A549 (cell line): ENCODE data around the gene ARHGDIB. TPM values are rescaled to one million over a fixed set of nuclear protein-coding genes. Genes with fewer than 3 reads are reported as not detected.

Source experiments
- ATAC-seq, 2 experiments: fragments of 200-7000 bp in 1 of 2; fragments of >200 bp in 1 of 2; cut with Nextera tagmentation in 1 of 2; cut with Tn5 transposase in 1 of 2; 3 replicates each; pipeline versions ENCODE4 v1.8.0 to v1.9.1; 2018 to 2020; ENCODE audit warnings: mild to moderate bottlenecking in 1 of 2, moderate library complexity in 1 of 2
- CTCF ChIA-PET: fragments of 300-600 bp; sonication (Branson Sonifier 250); formaldehyde crosslinking; extraction: SDS; loops from one replicate; lab custom pipeline; 2021; ENCODE audit warnings: antibody characterized with exemption, inconsistent platforms; lab: Yijun Ruan, JAX
- POLR2A ChIA-PET: fragments of 350-600 bp; formaldehyde crosslinking; extraction: SDS; loops from one replicate; lab custom pipeline; 2021; ENCODE audit warnings: antibody characterized with exemption, inconsistent platforms; lab: Yijun Ruan, JAX
- DNase-seq, 2 experiments: peaks; one replicate each; pipeline versions ENCODE4 v3.0.0 to v3.0.0-alpha.2; 2011 to 2016; ENCODE audit warnings: low read depth in 1 of 2, low spot score in 1 of 2
- FAIRE-seq: peaks from 2 replicates; lab custom pipeline; 2011; peaks lifted over from hg19 to GRCh38; lab: Jason Lieb, UNC
- H3K27ac ChIP-seq, 2 experiments: fragments of >200 bp; sonication (Bioruptor Twin); formaldehyde crosslinking; 3 replicates each; pipeline ENCODE4 v1.5.1; 2016 to 2017
- H3K4me1 ChIP-seq: fragments of >200 bp; sonication (Bioruptor Twin); formaldehyde crosslinking; 3 replicates; pipeline ENCODE4 v1.6.1; 2016
- H3K4me2 ChIP-seq: fragments of >200 bp; sonication (Bioruptor Twin); formaldehyde crosslinking; 3 replicates; pipeline ENCODE4 v1.6.1; 2016
- H3K4me3 ChIP-seq: fragments of >200 bp; sonication (Bioruptor Twin); formaldehyde crosslinking; 3 replicates; pipeline ENCODE4 v1.5.1; 2016
- H3K9me3 ChIP-seq: fragments of >200 bp; sonication (Bioruptor Twin); formaldehyde crosslinking; 3 replicates; pipeline ENCODE4 v1.6.1; 2016
- BHLHE40 ChIP-seq: IDR thresholded peaks from 2 replicates; pipeline ENCODE4 v1.6.1; 2012; ENCODE audit warnings: low read depth, low read length, inconsistent platforms
- CHD2 ChIP-seq: fragments of 150-350 bp; IDR thresholded peaks from 2 replicates; pipeline ENCODE4 v1.6.1; 2014; ENCODE audit warnings: low read length; ENCODE audit not compliant: partially characterized antibody
- EHF ChIP-seq: fragments of 250-450 bp; sonication (Bioruptor Pico); IDR thresholded peaks from 2 replicates; pipeline ENCODE4 v1.5.0; 2020; ENCODE audit warnings: mild to moderate bottlenecking
- FOSB ChIP-seq: fragments of 250-450 bp; sonication (Bioruptor Pico); IDR thresholded peaks from 2 replicates; pipeline ENCODE4 v1.5.0; 2020; ENCODE audit warnings: mild to moderate bottlenecking, moderate library complexity
- FOSL2 ChIP-seq, 2 experiments: fragments of 450-650 bp in 1 of 2; fragments of >200 bp in 1 of 2; sonication (Bioruptor Twin) in 1 of 2; formaldehyde crosslinking; IDR thresholded peaks; 2 replicates each; pipeline versions ENCODE4 v1.5.0 to v1.6.1; 2016 to 2020; ENCODE audit warnings: mild to moderate bottlenecking in 1 of 2, moderate library complexity in 1 of 2
- FOXS1 ChIP-seq: fragments of 250-450 bp; sonication (Bioruptor Pico); IDR thresholded peaks from 2 replicates; pipeline ENCODE4 v1.5.0; 2020; ENCODE audit warnings: mild to moderate bottlenecking, moderate library complexity
- GATA3 ChIP-seq: IDR thresholded peaks from 2 replicates; pipeline ENCODE4 v1.6.1; 2012; ENCODE audit warnings: borderline replicate concordance
- HDAC2 ChIP-seq: fragments of 200-600 bp; sonication (generic); IDR thresholded peaks from 2 replicates; pipeline ENCODE4 v1.6.1; 2016
- HOXA7 ChIP-seq: fragments of 250-450 bp; sonication (Bioruptor Pico); IDR thresholded peaks from 2 replicates; pipeline ENCODE4 v1.5.0; 2020; ENCODE audit warnings: mild to moderate bottlenecking, moderate library complexity
- HOXB13 ChIP-seq: fragments of 250-450 bp; sonication (Bioruptor Pico); IDR thresholded peaks from 2 replicates; pipeline ENCODE4 v1.5.0; 2020; ENCODE audit warnings: low read depth, mild to moderate bottlenecking, moderate library complexity
- JUN ChIP-seq, 2 experiments: fragments of >200 bp; sonication (Bioruptor Twin); formaldehyde crosslinking; IDR thresholded peaks; 2 replicates in 1 of 2; 3 replicates in 1 of 2; pipeline ENCODE4 v1.6.1; 2016 to 2017
- JUNB ChIP-seq: fragments of >200 bp; sonication (Bioruptor Twin); formaldehyde crosslinking; IDR thresholded peaks from 2 replicates; pipeline ENCODE4 v1.6.1; 2016
- KDM1A ChIP-seq: fragments of 200-600 bp; sonication (generic); IDR thresholded peaks from 2 replicates; pipeline ENCODE4 v1.6.1; 2016; ENCODE audit warnings: low read depth, mild to moderate bottlenecking
- MAFK ChIP-seq: fragments of 450-650 bp; IDR thresholded peaks from 2 replicates; pipeline ENCODE4 v1.6.1; 2014; ENCODE audit not compliant: partially characterized antibody
- POLR2A ChIP-seq: IDR thresholded peaks from 2 replicates; pipeline ENCODE4 v1.6.1; 2012; ENCODE audit warnings: mild to moderate bottlenecking, low read length
- RFX5 ChIP-seq: fragments of 450-650 bp; IDR thresholded peaks from 2 replicates; pipeline ENCODE4 v1.7.1; 2014; ENCODE audit warnings: antibody characterized with exemption, mild to moderate bottlenecking, moderate library complexity
- SREBF2 ChIP-seq: fragments of 450-650 bp; IDR thresholded peaks from 2 replicates; pipeline ENCODE4 v1.6.1; 2014; ENCODE audit warnings: mild to moderate bottlenecking, moderate library complexity
- TFCP2L1 ChIP-seq: fragments of 250-450 bp; sonication (Bioruptor Pico); IDR thresholded peaks from 2 replicates; pipeline ENCODE4 v1.5.0; 2021; ENCODE audit warnings: mild to moderate bottlenecking
- TP53 ChIP-seq: fragments of 250-450 bp; sonication (Bioruptor Pico); IDR thresholded peaks from 2 replicates; pipeline ENCODE4 v1.5.0; 2021; ENCODE audit warnings: mild to moderate bottlenecking, moderate library complexity
- ZC3H11A ChIP-seq: fragments of 450-650 bp; IDR thresholded peaks from 2 replicates; pipeline ENCODE4 v1.6.1; 2014; ENCODE audit warnings: antibody characterized with exemption, mild to moderate bottlenecking
- ZFP36 ChIP-seq: fragments of 450-650 bp; IDR thresholded peaks from 2 replicates; pipeline ENCODE4 v1.6.1; 2014; ENCODE audit warnings: borderline replicate concordance; ENCODE audit not compliant: partially characterized antibody
- ZNF302 ChIP-seq: fragments of 250-450 bp; sonication (Bioruptor Pico); IDR thresholded peaks from 2 replicates; pipeline ENCODE4 v1.9.0; 2021; ENCODE audit warnings: inconsistent platforms, mild to moderate bottlenecking, moderate library complexity
- ZSCAN20 ChIP-seq: fragments of 250-450 bp; sonication (Bioruptor Pico); IDR thresholded peaks from 2 replicates; pipeline ENCODE4 v1.8.0; 2022; ENCODE audit warnings: mild to moderate bottlenecking, moderate library complexity
- WGBS: methylation state at CpG from one replicate; pipeline ENCODE4 v1.1.6; 2017; ENCODE audit errors: missing lambda C conversion rate; 5-methylcytosine and 5-hydroxymethylcytosine counted together
- polyA plus RNA-seq, 4 experiments: library from polyadenylated mRNA; depleted of rRNA in 3 of 4; stranded (reverse); fragments of >200 nt; fragmentation: RNase III in 1 of 4; extraction: RNeasy Plus Mini Kit Qiagen cat#74134 plus additional on column Dnase treatment in 1 of 4; gene quantifications; 2 replicates in 3 of 4; 3 replicates in 1 of 4; pipeline ENCODE4 v1.2.3, GENCODE V29; 2011 to 2017
- TF ChIP-seq, protein P1 (sequence below): fragments of 250-450 bp; sonication (Bioruptor Pico); IDR thresholded peaks from 2 replicates; pipeline ENCODE4 v1.5.0; 2021; ENCODE audit warnings: mild to moderate bottlenecking, moderate library complexity, borderline replicate concordance
- TF ChIP-seq, protein P2 (sequence below): fragments of >200 bp; sonication (Bioruptor Twin); formaldehyde crosslinking; IDR thresholded peaks from 3 replicates; pipeline ENCODE4 v1.6.1; 2016

ARHGDIB gene
- polyA plus RNA-seq, 2 of the 4 experiments (the other 2 are of a cell fraction) = 0.84 to 3.5 TPM

DNA sequence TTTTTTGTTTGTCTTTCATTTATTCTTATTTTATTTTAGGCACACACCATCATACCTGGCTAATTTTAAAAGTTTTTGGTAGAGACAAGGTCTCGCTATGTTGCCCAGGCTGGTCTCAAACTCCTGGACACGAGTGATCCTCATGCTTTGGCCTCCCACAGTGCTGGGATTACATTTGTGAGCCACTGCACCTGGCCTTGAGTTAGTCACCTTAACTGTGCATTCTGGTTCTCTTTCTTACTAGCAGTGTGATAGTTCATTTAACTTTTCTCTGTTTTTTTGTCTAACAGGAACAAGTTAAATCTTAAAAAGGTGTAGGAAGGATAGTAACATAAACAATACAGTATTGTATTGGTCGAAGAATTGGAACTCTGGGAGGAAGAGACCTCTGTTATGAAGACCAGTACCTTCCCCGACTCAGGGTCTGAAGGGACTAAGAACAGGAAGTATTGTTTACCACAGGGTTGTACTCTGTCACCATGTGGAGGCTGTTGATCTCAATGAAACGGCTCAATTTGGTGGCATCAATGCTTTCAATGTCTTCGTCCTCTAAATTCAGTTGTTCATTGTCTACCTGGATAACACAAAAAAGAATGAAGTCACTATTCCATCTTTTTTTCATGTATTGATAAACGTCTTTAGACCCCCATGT, 40.8 kb downstream of the ARHGDIB start:
- CTCF ChIA-PET = interaction anchor here (1.3 to 1.4 kb wide), 2 partner anchors 9 to 37 kb away, joined by 3 to 4 read pairs; no protein-coding TSS in a partner anchor
- H3K4me2 ChIP-seq = no peak overlapping the region

DNA sequence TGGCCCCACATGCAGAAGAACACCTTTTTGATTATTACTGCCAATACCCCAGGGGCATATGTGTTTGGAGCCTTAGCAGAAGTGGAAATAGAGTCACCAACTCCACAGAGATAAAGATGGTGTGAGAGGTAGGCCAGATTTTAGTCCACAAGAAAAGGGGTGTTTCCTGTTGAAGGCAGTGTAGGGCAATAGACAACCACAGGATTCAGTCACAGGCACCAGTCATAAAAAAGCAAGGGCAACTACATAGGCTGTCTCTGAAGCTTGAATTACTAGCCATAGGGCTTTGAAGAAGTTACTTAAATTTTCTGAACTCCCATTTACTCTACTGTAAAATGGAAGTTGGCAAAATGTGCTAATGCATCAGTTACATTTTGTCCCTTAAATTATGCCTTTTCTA, 41.9 kb downstream of the ARHGDIB start:
- no peak overlapping the region for H3K4me3 ChIP-seq
- no peaks in the 10 kb centered on the region for H3K9me3 ChIP-seq
- POLR2A ChIA-PET = no interaction called here
- CTCF ChIA-PET = interaction anchor here (1.5 kb wide), 1 partner anchor 18 kb away, joined by 4 read pairs; the partner anchor contains the start of gene ERP27
- H3K4me2 ChIP-seq = no peak overlapping the region
- ATAC-seq (no peak), FAIRE-seq (no peak), DNase-seq (no peak)
- no peak overlapping the region for H3K27ac ChIP-seq
- TF ChIP-seq FOXS1 (CRISPR knock-in tag) (no peak), POLR2A (no peak), ZSCAN20 (CRISPR knock-in tag) (no peak), ZC3H11A (no peak), KDM1A (no peak), HDAC2 (no peak), TFCP2L1 (no peak), JUNB (no peak), FOSL2 (IDR thresholded peaks at IDR 0.05) (no peak), FOSL2 (CRISPR knock-in tag; IDR thresholded peaks at IDR 0.05) (no peak), FOSB (CRISPR knock-in tag) (no peak), CHD2 (no peak), BHLHE40 (no peak), EHF (no peak), HOXB13 (CRISPR knock-in tag) (no peak), RFX5 (no peak), TP53 (CRISPR knock-in tag) (no peak), ZFP36 (no peak)
- no peaks in the 10 kb centered on the region for H3K4me1 ChIP-seq

More for the DNA sequence above, 40.8 kb downstream of the ARHGDIB start:
- no peak for DNase-seq
- no peak for ATAC-seq
- Histone ChIP-seq H3K4me3 (no peak overlapping the region), H3K9me3 (no peaks in the 10 kb centered on the region)
- TF ChIP-seq JUN (IDR thresholded peaks at IDR 0.05) (no peak), MAFK (no peak), ZSCAN20 (CRISPR knock-in tag) (no peak), BHLHE40 (no peak), GATA3 (no peak), HOXA7 (CRISPR knock-in tag) (no peak), ZNF302 (CRISPR knock-in tag) (no peak), FOXS1 (CRISPR knock-in tag) (no peak)
- TF ChIP-seq, protein P1, sequence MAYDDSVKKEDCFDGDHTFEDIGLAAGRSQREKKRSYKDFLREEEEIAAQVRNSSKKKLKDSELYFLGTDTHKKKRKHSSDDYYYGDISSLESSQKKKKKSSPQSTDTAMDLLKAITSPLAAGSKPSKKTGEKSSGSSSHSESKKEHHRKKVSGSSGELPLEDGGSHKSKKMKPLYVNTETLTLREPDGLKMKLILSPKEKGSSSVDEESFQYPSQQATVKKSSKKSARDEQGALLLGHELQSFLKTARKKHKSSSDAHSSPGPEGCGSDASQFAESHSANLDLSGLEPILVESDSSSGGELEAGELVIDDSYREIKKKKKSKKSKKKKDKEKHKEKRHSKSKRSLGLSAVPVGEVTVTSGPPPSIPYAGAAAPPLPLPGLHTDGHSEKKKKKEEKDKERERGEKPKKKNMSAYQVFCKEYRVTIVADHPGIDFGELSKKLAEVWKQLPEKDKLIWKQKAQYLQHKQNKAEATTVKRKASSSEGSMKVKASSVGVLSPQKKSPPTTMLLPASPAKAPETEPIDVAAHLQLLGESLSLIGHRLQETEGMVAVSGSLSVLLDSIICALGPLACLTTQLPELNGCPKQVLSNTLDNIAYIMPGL (CRISPR knock-in tag) = no peak
- TF ChIP-seq, all 56 proteins: peak for 0
- 31% methylated on average over 7 of the region's 7 CpGs for WGBS
- Histone ChIP-seq H3K27ac (no peak overlapping the region), H3K4me1 (no peaks in the 10 kb centered on the region)
- POLR2A ChIA-PET = interaction anchor here (0.5 kb wide), 1 partner anchor 47 kb away, joined by 3 read pairs; no protein-coding TSS in a partner anchor
- FAIRE-seq = no peak

DNA sequence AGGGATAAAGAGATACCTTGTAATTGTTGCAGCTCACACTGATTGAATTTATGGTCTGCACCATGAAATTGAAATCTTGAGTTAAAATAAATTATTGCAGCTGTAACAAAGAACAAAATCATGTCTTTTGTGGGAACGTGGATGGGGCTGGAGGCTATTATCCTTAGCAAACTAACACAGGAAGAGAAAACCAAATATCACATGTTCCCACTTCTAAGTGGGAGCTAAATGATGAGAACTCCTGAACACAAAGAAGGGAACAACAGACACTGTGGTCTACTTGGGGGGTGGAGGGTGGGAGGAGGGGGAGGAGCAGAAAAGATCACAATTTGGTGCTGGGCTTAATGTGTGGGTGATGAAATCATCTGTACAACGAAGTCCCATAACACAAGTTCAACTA, 45.7 kb downstream of the ARHGDIB start:
- H3K27ac ChIP-seq = no peak overlapping the region
- FAIRE-seq (no peak), ATAC-seq (no peak), DNase-seq (no peak)
- no peaks in the 10 kb centered on the region for H3K4me1 ChIP-seq
- ChIA-PET POLR2A (no interaction called here), CTCF (no interaction called here)
- H3K4me3 ChIP-seq = no peak overlapping the region
- no peak overlapping the region for H3K4me2 ChIP-seq
- H3K9me3 ChIP-seq = no peaks in the 10 kb centered on the region
- TF ChIP-seq MAFK (no peak), SREBF2 (no peak)
- TF ChIP-seq, protein P2, sequence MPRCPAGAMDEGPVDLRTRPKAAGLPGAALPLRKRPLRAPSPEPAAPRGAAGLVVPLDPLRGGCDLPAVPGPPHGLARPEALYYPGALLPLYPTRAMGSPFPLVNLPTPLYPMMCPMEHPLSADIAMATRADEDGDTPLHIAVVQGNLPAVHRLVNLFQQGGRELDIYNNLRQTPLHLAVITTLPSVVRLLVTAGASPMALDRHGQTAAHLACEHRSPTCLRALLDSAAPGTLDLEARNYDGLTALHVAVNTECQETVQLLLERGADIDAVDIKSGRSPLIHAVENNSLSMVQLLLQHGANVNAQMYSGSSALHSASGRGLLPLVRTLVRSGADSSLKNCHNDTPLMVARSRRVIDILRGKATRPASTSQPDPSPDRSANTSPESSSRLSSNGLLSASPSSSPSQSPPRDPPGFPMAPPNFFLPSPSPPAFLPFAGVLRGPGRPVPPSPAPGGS = no peak
- WGBS = 40% methylated on average over 2 of the region's 2 CpGs
